ENCODE measurements around the gene MXD4. TPM values are rescaled to one million over a fixed set of nuclear protein-coding genes. Genes with fewer than 3 reads are reported as not detected.

The MXD4 gene
- total and polyA plus RNA-seq, 9 of the 15 experiments (the other 6 are each of a cell fraction or from before 2014, with no cell fraction given) = 0.06 to 13.5 (median 5.9) TPM

DNA sequence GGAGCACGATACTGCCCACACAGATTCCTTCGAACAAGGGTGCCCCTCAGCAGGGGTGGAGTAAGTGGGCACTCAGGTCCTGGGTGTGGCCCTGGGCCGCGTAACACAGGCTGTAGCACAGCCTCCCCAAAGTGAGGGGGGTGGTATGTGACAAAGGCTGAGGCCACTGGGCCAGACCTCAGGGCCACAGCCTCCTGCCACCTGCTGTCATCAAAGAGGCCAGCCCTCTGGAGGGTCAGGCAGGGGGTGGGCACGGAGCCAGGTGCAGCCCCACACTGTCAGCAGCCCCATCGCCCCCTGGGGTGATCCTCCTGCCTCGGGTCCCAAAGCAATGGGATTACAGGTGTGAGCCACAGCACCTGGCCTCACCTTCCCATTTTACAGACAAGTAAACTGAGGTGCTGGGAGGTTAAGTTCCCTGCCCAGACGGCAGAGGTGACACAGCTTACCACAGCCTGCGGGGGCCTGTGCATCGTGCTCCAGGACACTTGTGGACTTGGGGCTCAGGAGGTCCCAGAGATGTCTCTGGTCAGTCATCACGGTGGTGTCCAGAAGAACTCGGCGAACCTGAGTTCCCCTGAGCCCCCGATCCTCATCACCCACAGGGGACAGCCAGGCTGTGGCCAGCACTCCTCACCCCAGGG, 27.5 kb upstream of the MXD4 start (continued):
- TF ChIP-seq RBM25 (IDR thresholded peaks at IDR 0.05; ENCODE audit: low read depth, low read length, severe bottlenecking) (no peak), TBP (optimal IDR thresholded peaks at IDR 0.05; ENCODE audit: low read depth, low read length) (no peak), ZNF449 (CRISPR knock-in tag; IDR thresholded peaks at IDR 0.05) (no peak), ZNF24 (IDR thresholded peaks at IDR 0.05) (no peak), SMARCA4 (IDR thresholded peaks at IDR 0.05) (no peak), BCOR (IDR thresholded peaks at IDR 0.05) (peak; percentile 83), KDM1A (IDR thresholded peaks at IDR 0.05) (peak in 1 of 2 experiments; percentile 61; a peak in 2 of 4 replicates), ZNF232 (CRISPR knock-in tag; IDR thresholded peaks at IDR 0.05) (no peak), IFI16 (CRISPR knock-in tag; IDR thresholded peaks at IDR 0.05) (no peak), STAT6 (CRISPR knock-in tag; IDR thresholded peaks at IDR 0.05) (no peak), SMARCA5 (IDR thresholded peaks at IDR 0.05) (0 out of 2 replicates have a peak, but pooled peaks have one; percentile 34), U2AF1 (optimal IDR thresholded peaks at IDR 0.05; ENCODE audit: low read depth, low read length) (no peak), ZZZ3 (IDR thresholded peaks at IDR 0.05) (no peak), SUPT5H (IDR thresholded peaks at IDR 0.05) (no peak), TARDBP (IDR thresholded peaks at IDR 0.05) (no peak), SAFB2 (IDR thresholded peaks at IDR 0.05; ENCODE audit: borderline replicate concordance, low read depth, low read length, severe bottlenecking) (no peak), COPS2 (conservative IDR thresholded peaks at IDR 0.05) (no peak), SNAPC5 (CRISPR knock-in tag; IDR thresholded peaks at IDR 0.05) (no peak), NCOA6 (IDR thresholded peaks at IDR 0.05) (no peak), SP2 (IDR thresholded peaks at IDR 0.05; ENCODE audit: extremely low read depth, low read depth, low read length, poor library complexity, severe bottlenecking) (no peak), NELFE (IDR thresholded peaks at IDR 0.05; ENCODE audit: insufficient read depth, insufficient read length) (no peak), USF1 (CRISPR knock-in tag; IDR thresholded peaks at IDR 0.05) (no peak), ZFPM2 (CRISPR knock-in tag; IDR thresholded peaks at IDR 0.05) (no peak), ZNF217 (CRISPR knock-in tag; IDR thresholded peaks at IDR 0.05) (no peak)
- TF ChIP-seq, protein P1, sequence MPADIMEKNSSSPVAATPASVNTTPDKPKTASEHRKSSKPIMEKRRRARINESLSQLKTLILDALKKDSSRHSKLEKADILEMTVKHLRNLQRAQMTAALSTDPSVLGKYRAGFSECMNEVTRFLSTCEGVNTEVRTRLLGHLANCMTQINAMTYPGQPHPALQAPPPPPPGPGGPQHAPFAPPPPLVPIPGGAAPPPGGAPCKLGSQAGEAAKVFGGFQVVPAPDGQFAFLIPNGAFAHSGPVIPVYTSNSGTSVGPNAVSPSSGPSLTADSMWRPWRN (IDR thresholded peaks at IDR 0.05; ENCODE audit: low read depth) = no peak
- TF ChIP-seq, protein P2, sequence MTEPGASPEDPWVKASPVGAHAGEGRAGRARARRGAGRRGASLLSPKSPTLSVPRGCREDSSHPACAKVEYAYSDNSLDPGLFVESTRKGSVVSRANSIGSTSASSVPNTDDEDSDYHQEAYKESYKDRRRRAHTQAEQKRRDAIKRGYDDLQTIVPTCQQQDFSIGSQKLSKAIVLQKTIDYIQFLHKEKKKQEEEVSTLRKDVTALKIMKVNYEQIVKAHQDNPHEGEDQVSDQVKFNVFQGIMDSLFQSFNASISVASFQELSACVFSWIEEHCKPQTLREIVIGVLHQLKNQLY (CRISPR knock-in tag; conservative IDR thresholded peaks at IDR 0.05) = no peak

All from K562 (cell line).